ENCODE measurements around the gene ATP5MC3. TPM values are rescaled to one million over a fixed set of nuclear protein-coding genes. Genes with fewer than 3 reads are reported as not detected.
"Not testable (repeated sequence)": the region's sequence is repeated elsewhere in the genome, so short reads cannot be mapped to it uniquely, and the experiment has no call there.

The ATP5MC3 gene
- total RNA-seq (2014; rRNA removed; shearing (Covaris generic)) = 149 and 161 TPM in 2 replicates
- total RNA-seq (2022) = 300 and 371 TPM in 2 replicates
- Bru-seq, nascent RNA = percentile 95 among the genes with signal in this experiment
- BruChase-seq, experiment 1, labeled RNA remaining after a 6-hour chase = percentile 98 among the genes with signal in this experiment
- BruChase-seq, experiment 2, labeled RNA remaining after a 2-hour chase = percentile 94 among the genes with signal in this experiment
- long read RNA-seq, full-length matches to known transcripts = 233 of 242 reads
- long read RNA-seq, partial matches to known transcripts = 4 of 242 reads
- long read RNA-seq, other reads (novel, unspliced or antisense) = 5 of 242 reads

DNA sequence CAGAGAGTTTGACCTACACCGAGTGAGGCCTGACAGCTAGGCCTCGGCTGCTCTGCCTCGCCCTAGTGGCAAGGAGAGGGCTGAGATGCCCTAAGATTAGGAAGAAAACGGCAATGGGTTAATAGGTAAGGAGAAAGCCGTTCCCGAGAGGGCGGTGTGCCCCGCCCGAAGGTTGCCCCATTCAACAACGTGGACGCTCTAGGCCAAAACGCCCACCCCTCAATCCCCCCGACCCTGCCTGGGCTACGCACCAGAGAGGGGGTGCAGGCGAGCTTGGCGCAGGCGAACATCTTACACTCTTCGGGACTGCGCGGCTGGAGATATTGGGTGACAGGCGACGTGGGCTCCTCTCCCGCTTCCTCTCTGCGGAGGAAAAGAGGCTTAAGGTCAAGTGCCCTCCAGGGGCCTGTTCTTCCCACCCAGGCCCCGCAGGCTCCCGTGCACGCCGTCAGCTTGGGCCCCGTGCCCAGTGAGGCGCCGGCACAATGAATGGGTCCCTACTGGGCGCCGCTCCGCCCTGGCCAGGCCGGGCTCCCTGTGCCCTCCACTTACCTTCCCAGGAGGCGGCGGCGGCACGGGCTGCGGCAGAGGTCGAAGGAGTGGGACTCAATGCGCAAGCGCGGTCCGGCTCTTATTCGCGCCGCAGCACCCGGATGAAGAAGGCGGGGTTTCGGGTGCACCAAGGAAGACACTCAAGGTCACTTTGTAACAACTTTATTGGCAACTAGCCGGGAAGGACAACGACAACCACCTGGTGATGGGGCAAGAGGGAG, at the start of gene ATP5MC3:
TSS of gene ATP5MC3 (minus strand) at position 607 of the 773 bp plus-strand sequence. CDS start at position 290, 317 bp downstream.
- H3K9me2 ChIP-seq (ENCODE audit: insufficient read depth, low read length) = no peaks in the 10 kb centered on the region
- intact Hi-C loops (cut with micrococcal nuclease; ENCODE audit: unreplicated experiment) = loop anchor here (1.0 to 10.0 kb wide), 4 partner anchors 13 to 824 kb away; partner anchors contain the start of genes ATF2 and LNPK
- H3K4me3 ChIP-seq (ENCODE audit: low read depth, low read length, poor library complexity, severe bottlenecking) = peak within 1 kb of the TSS; percentile 85
- peaks cover 39% of the 10 kb centered on the region for H4K20me1 ChIP-seq (ENCODE audit: insufficient read depth, low read length)
- H2AFZ ChIP-seq (ENCODE audit: low read length) = peak within 1 kb of the TSS; percentile 92
- H3K79me2 ChIP-seq (ENCODE audit: insufficient read depth, low read depth, low read length) = peaks cover 49% of the 10 kb centered on the region
- ChIA-PET CTCF (ENCODE audit: unreplicated experiment) (no interaction called here), POLR2A (interaction anchor here (4.3 kb wide), 1 partner anchor 12 kb away, joined by 38 read pairs; the partner anchor contains the start of gene ATF2)
- H3K4me1 ChIP-seq (ENCODE audit: insufficient read depth, low read length, poor library complexity, severe bottlenecking) = peaks cover 31% of the 10 kb centered on the region
- no peaks in the 10 kb centered on the region for H3K9me3 ChIP-seq (ENCODE audit: low read length)
- TF ChIP-seq, protein P1, sequence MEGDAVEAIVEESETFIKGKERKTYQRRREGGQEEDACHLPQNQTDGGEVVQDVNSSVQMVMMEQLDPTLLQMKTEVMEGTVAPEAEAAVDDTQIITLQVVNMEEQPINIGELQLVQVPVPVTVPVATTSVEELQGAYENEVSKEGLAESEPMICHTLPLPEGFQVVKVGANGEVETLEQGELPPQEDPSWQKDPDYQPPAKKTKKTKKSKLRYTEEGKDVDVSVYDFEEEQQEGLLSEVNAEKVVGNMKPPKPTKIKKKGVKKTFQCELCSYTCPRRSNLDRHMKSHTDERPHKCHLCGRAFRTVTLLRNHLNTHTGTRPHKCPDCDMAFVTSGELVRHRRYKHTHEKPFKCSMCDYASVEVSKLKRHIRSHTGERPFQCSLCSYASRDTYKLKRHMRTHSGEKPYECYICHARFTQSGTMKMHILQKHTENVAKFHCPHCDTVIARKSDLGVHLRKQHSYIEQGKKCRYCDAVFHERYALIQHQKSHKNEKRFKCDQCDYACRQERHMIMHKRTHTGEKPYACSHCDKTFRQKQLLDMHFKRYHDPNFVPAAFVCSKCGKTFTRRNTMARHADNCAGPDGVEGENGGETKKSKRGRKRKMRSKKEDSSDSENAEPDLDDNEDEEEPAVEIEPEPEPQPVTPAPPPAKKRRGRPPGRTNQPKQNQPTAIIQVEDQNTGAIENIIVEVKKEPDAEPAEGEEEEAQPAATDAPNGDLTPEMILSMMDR (conservative IDR thresholded peaks at IDR 0.05; ENCODE audit: low read length) = peak; percentile 42; the same call in 1 of the 2 replicates
- TF ChIP-seq EZH2phosphoT487 (IDR thresholded peaks at IDR 0.05; ENCODE audit: borderline replicate concordance, low read depth, low read length) = no peak
- BruUV-seq (replicated peaks) = no TSS peak
- H3K4me2 ChIP-seq (ENCODE audit: low read length) = peak within 1 kb of the TSS; percentile 93
- peaks cover 48% of the 10 kb centered on the region for H3K36me3 ChIP-seq (ENCODE audit: insufficient read depth, low read length)
- peak; percentile 97 for DNase-seq (ENCODE audit: low spot score)
- H3K27ac ChIP-seq (ENCODE audit: low read depth, low read length, poor library complexity, severe bottlenecking) = peak within 1 kb of the TSS; percentile 67

DNA sequence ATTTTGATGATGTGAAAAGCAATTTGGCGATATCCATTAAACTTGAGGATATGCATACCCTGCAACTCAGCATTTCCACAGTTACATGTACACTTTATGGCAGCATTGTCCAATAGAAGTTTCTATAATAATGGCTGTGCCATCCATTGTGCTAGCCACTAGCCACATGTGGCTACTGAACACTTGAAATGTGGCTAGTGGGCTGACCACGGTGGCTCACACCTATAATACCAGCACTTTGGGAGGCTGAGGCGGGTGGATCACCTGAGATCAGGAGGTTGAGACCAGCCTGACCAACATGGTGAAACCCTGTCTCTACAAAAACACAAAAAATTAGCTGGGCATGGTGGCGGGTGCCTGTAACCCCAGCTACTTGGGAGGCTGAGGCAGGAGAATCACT, 47.1 kb upstream of the ATP5MC3 start:
- H3K36me3 ChIP-seq (ENCODE audit: insufficient read depth, low read length); H2AFZ ChIP-seq (ENCODE audit: low read length); POLR2A ChIA-PET; H3K4me1 ChIP-seq (ENCODE audit: insufficient read depth, low read length, poor library complexity, severe bottlenecking); BruUV-seq (replicated peaks); H3K4me3 ChIP-seq (ENCODE audit: low read depth, low read length, poor library complexity, severe bottlenecking); intact Hi-C loops (cut with micrococcal nuclease; ENCODE audit: unreplicated experiment); H3K9me2 ChIP-seq (ENCODE audit: insufficient read depth, low read length); H3K4me2 ChIP-seq (ENCODE audit: low read length); H3K9me3 ChIP-seq (ENCODE audit: low read length); H3K27ac ChIP-seq (ENCODE audit: low read depth, low read length, poor library complexity, severe bottlenecking); DNase-seq (ENCODE audit: low spot score); H3K79me2 ChIP-seq (ENCODE audit: insufficient read depth, low read depth, low read length); CTCF ChIA-PET (ENCODE audit: unreplicated experiment); H4K20me1 ChIP-seq (ENCODE audit: insufficient read depth, low read length): not testable (repeated sequence)

DNA sequence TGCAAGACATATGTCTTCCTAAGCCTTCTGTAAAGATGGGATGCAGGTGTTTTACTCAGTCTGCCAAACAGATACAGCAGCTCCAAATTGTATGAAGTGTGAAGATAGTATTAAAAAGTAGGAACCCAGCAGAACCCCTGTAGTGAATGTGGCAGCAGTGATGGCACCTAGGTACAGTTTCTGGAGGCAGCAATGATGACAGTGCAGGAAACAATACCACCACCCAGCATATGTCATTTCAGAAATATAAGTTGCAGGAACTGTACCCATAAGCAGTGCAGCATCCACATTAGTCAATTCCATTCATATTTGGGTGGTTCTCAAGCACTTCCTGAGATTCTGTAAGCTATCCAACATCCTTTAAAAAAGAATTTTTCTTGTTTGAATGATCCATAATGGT, 46.7 kb upstream of the ATP5MC3 start:
- intact Hi-C loops (cut with micrococcal nuclease; ENCODE audit: unreplicated experiment) = no loop called here
- TF ChIP-seq, protein P1 (conservative IDR thresholded peaks at IDR 0.05; ENCODE audit: low read length) = no peak
- no peak for TF ChIP-seq EZH2phosphoT487 (IDR thresholded peaks at IDR 0.05; ENCODE audit: borderline replicate concordance, low read depth, low read length)
- CTCF ChIA-PET (ENCODE audit: unreplicated experiment) = no interaction called here

More for the DNA sequence above, 46.7 kb upstream of the ATP5MC3 start:
- POLR2A ChIA-PET = no interaction called here
- no peak for DNase-seq (ENCODE audit: low spot score)
- H4K20me1 ChIP-seq (ENCODE audit: insufficient read depth, low read length) = no peaks in the 10 kb centered on the region
- no peaks in the 10 kb centered on the region for H3K4me1 ChIP-seq (ENCODE audit: insufficient read depth, low read length, poor library complexity, severe bottlenecking)
- no peak overlapping the region for H3K27ac ChIP-seq (ENCODE audit: low read depth, low read length, poor library complexity, severe bottlenecking)
- no peaks in the 10 kb centered on the region for H3K9me2 ChIP-seq (ENCODE audit: insufficient read depth, low read length)
- H3K79me2 ChIP-seq (ENCODE audit: insufficient read depth, low read depth, low read length) = no peaks in the 10 kb centered on the region
- no peak overlapping the region for H3K4me3 ChIP-seq (ENCODE audit: low read depth, low read length, poor library complexity, severe bottlenecking)
- no peak overlapping the region for H3K4me2 ChIP-seq (ENCODE audit: low read length)
- H2AFZ ChIP-seq (ENCODE audit: low read length) = no peak overlapping the region
- H3K9me3 ChIP-seq (ENCODE audit: low read length) = no peaks in the 10 kb centered on the region
- no peaks in the 10 kb centered on the region for H3K36me3 ChIP-seq (ENCODE audit: insufficient read depth, low read length)
- no TSS peak for BruUV-seq (replicated peaks)

Measured in OCI-LY7 (cell line).